ENCODE results near the gene TSC22D2.

The TSC22D2 gene

DNA sequence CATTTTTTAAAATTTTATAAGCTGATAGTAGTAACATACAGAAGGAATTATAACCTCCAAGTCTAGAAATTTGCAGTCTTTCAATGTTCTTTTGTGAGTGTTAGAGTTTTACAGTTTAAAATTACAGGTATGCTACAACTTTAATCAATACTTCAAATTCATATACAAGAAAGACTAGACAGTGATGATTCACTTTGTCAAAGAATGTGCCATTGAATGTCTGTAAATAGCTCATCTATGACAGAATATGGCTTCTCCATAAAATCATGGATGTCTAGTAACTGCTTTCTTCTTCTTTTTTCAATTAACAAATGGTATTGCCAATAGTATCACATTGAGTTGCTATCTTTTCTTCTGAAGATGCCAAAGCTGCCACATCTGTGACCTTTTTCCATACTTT is 4.1 kb upstream of the TSC22D2 start:
- H3K79me2 ChIP-seq (ENCODE audit: low read length): peaks cover 2% of the 10 kb centered on the region
- no peaks in the 10 kb centered on the region for H3K36me3 ChIP-seq (replicated peaks; ENCODE audit: low read depth, low read length)
- no peak overlapping the region for H3K9ac ChIP-seq (ENCODE audit: low read length)
- no peak overlapping the region for H3K4me2 ChIP-seq (ENCODE audit: low read length)
- H3K4me1 ChIP-seq (ENCODE audit: low read length): peaks cover 8% of the 10 kb centered on the region
- H3K4me3 ChIP-seq (ENCODE audit: low read length): no peak overlapping the region
- no peak overlapping the region for H3K27ac ChIP-seq (ENCODE audit: low read length)
- TF ChIP-seq, protein P1, sequence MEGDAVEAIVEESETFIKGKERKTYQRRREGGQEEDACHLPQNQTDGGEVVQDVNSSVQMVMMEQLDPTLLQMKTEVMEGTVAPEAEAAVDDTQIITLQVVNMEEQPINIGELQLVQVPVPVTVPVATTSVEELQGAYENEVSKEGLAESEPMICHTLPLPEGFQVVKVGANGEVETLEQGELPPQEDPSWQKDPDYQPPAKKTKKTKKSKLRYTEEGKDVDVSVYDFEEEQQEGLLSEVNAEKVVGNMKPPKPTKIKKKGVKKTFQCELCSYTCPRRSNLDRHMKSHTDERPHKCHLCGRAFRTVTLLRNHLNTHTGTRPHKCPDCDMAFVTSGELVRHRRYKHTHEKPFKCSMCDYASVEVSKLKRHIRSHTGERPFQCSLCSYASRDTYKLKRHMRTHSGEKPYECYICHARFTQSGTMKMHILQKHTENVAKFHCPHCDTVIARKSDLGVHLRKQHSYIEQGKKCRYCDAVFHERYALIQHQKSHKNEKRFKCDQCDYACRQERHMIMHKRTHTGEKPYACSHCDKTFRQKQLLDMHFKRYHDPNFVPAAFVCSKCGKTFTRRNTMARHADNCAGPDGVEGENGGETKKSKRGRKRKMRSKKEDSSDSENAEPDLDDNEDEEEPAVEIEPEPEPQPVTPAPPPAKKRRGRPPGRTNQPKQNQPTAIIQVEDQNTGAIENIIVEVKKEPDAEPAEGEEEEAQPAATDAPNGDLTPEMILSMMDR (IDR thresholded peaks at IDR 0.05; ENCODE audit: low read depth, low read length): no peak
- no peak for TF ChIP-seq EZH2phosphoT487 (IDR thresholded peaks at IDR 0.05; ENCODE audit: low read depth)
- no peaks in the 10 kb centered on the region for H3K27me3 ChIP-seq (ENCODE audit: low read depth, low read length)
- no peaks in the 10 kb centered on the region for H4K20me1 ChIP-seq (ENCODE audit: insufficient read depth, low read length)
- H3K9me3 ChIP-seq (ENCODE audit: insufficient read depth, low read length): no peaks in the 10 kb centered on the region
- H2AFZ ChIP-seq (ENCODE audit: low read depth, low read length): no peak overlapping the region

DNA sequence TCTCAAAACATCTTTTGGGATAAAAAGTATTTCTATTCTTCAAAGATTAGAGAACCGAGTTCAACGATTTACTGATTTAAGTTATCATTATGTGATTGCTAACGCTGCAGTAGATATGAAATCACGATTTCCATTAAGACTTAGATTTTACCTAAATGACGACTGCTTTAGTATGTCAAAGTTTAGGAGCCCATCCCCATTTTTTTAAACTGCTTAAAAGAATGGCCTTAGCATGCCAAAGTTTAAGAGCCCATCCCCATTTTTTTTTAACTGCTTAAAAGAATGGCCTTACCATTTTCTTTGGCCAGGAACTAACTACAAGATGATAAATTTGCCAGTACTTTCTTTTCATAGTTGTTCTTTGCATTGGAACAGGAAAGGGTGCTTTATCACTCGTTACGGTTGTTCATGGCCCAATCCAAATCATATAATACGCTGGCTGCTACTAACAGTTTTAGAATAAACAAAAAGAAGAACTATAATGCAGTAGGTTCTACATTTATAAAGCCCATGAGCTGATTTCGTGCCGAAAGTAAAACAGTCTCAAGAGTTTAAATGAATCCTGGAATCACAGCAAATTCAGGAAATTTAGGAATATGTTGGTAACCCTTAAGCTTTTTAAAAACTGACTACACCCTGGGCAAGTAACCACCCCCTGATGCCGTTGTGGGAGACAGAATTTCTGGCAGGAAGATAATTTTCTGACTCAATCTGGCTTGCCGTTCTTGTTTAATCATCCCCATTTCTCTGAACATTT is 869 bp upstream of the TSC22D2 start:
- H4K20me1 ChIP-seq (ENCODE audit: insufficient read depth, low read length): peaks cover 31% of the 10 kb centered on the region
- H3K4me1 ChIP-seq (ENCODE audit: low read length): peaks cover 8% of the 10 kb centered on the region
- no peaks in the 10 kb centered on the region for H3K27me3 ChIP-seq (ENCODE audit: low read depth, low read length)
- H3K79me2 ChIP-seq (ENCODE audit: low read length): peaks cover 34% of the 10 kb centered on the region
- H2AFZ ChIP-seq (ENCODE audit: low read depth, low read length): peak overlapping the region; percentile 74
- H3K4me2 ChIP-seq (ENCODE audit: low read length): peak overlapping the region; percentile 73
- TF ChIP-seq, protein P1 (IDR thresholded peaks at IDR 0.05; ENCODE audit: low read depth, low read length): no peak
- TF ChIP-seq EZH2phosphoT487 (IDR thresholded peaks at IDR 0.05; ENCODE audit: low read depth): no peak
- H3K36me3 ChIP-seq (replicated peaks; ENCODE audit: low read depth, low read length): peaks cover 15% of the 10 kb centered on the region
- H3K27ac ChIP-seq (ENCODE audit: low read length): peak overlapping the region; percentile 97
- no peaks in the 10 kb centered on the region for H3K9me3 ChIP-seq (ENCODE audit: insufficient read depth, low read length)
- peak overlapping the region; percentile 74 for H3K9ac ChIP-seq (ENCODE audit: low read length)
- peak overlapping the region; percentile 95 for H3K4me3 ChIP-seq (ENCODE audit: low read length)

DNA sequence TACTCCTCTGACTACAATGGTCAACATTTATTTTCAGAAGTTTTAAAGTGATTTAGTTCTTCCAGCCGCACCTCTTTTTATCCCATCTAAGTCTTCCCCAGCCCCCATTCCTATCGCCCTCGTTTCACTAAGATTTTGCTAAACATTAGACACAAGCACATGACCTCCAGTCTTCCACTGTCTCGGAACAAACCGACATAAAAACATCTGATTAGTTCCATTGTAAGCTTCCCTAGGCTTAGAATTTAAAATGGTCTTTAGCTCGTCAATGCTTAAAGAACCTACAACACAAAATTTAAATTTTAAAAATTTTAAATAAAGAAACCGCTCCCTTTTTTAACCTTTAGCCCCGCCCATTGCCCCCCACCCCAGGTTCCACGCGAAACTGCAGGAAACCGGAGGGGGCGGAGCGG is 284 bp upstream of the TSC22D2 start:
- Histone ChIP-seq H3K4me2 (ENCODE audit: low read length) (peak overlapping the region; percentile 73), H3K9me3 (ENCODE audit: insufficient read depth, low read length) (no peaks in the 10 kb centered on the region), H3K9ac (ENCODE audit: low read length) (peak overlapping the region; percentile 74), H4K20me1 (ENCODE audit: insufficient read depth, low read length) (peaks cover 37% of the 10 kb centered on the region), H3K27ac (ENCODE audit: low read length) (peak overlapping the region; percentile 97), H3K27me3 (ENCODE audit: low read depth, low read length) (no peaks in the 10 kb centered on the region), H3K4me1 (ENCODE audit: low read length) (peaks cover 9% of the 10 kb centered on the region), H3K36me3 (replicated peaks; ENCODE audit: low read depth, low read length) (peaks cover 18% of the 10 kb centered on the region), H3K4me3 (ENCODE audit: low read length) (peak overlapping the region; percentile 95), H2AFZ (ENCODE audit: low read depth, low read length) (peak overlapping the region; percentile 74), H3K79me2 (ENCODE audit: low read length) (peaks cover 40% of the 10 kb centered on the region)
- TF ChIP-seq, protein P1 (IDR thresholded peaks at IDR 0.05; ENCODE audit: low read depth, low read length): no peak
- no peak for TF ChIP-seq EZH2phosphoT487 (IDR thresholded peaks at IDR 0.05; ENCODE audit: low read depth)

DNA sequence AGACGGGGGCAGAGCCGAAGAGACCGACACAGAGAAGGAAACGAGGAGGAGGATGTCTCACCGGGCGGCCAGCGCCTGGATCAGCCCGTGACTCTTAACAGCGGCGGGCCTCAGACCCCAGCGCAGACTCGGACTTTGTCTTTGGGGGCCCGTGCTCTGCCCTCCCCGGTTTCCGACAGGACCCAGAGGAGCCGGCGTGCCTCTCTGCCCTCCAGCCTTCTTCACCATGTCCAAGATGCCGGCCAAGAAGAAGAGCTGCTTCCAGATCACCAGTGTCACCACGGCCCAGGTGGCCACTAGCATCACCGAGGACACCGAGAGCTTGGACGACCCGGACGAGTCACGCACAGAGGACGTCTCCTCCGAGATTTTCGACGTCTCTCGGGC is 1.0 kb downstream of the TSC22D2 start:
- no peaks in the 10 kb centered on the region for H3K9me3 ChIP-seq (ENCODE audit: insufficient read depth, low read length)
- peak overlapping the region; percentile 72 for H3K4me2 ChIP-seq (ENCODE audit: low read length)
- peak overlapping the region; percentile 97 for H3K27ac ChIP-seq (ENCODE audit: low read length)
- peaks cover 25% of the 10 kb centered on the region for H3K36me3 ChIP-seq (replicated peaks; ENCODE audit: low read depth, low read length)
- peaks cover 53% of the 10 kb centered on the region for H3K79me2 ChIP-seq (ENCODE audit: low read length)
- H3K9ac ChIP-seq (ENCODE audit: low read length): peak overlapping the region; percentile 88
- H3K27me3 ChIP-seq (ENCODE audit: low read depth, low read length): no peaks in the 10 kb centered on the region
- TF ChIP-seq, protein P1 (IDR thresholded peaks at IDR 0.05; ENCODE audit: low read depth, low read length): no peak
- TF ChIP-seq EZH2phosphoT487 (IDR thresholded peaks at IDR 0.05; ENCODE audit: low read depth): no peak
- peak overlapping the region; percentile 95 for H3K4me3 ChIP-seq (ENCODE audit: low read length)
- peaks cover 21% of the 10 kb centered on the region for H3K4me1 ChIP-seq (ENCODE audit: low read length)
- peaks cover 50% of the 10 kb centered on the region for H4K20me1 ChIP-seq (ENCODE audit: insufficient read depth, low read length)
- H2AFZ ChIP-seq (ENCODE audit: low read depth, low read length): no peak overlapping the region

Measured in OCI-LY3 (cell line).